GM19035 (cell line): ENCODE measurements around the gene CLOCK.

Experiments
- ATAC-seq: cut with Tn5 transposase; IDR thresholded peaks from one replicate; pipeline ENCODE4 v1.9.1; 2021; ENCODE audit not compliant: unreplicated experiment

The CLOCK gene

GRCh38 chr4:55545151-55545550, 1.6 kb downstream of the CLOCK start:
- no peak for ATAC-seq

GRCh38 chr4:55543858-55544257, 2.9 kb downstream of the CLOCK start:
- ATAC-seq: no peak

- ATAC-seq: no peak
Measured at GRCh38 chr4:55540271-55540670, 6.4 kb downstream of the CLOCK start.

GRCh38 chr4:55539658-55540057, 7.1 kb downstream of the CLOCK start:
- no peak for ATAC-seq

GRCh38 chr4:55538531-55538930, 8.2 kb downstream of the CLOCK start:
- no peak for ATAC-seq

GRCh38 chr4:55534306-55534705, 12.4 kb downstream of the CLOCK start:
- no peak for ATAC-seq

- no peak for ATAC-seq
Measured at GRCh38 chr4:55530691-55531090, 16.0 kb downstream of the CLOCK start.

GRCh38 chr4:55530167-55530566, 16.5 kb downstream of the CLOCK start:
- no peak for ATAC-seq

GRCh38 chr4:55528491-55528890, 18.2 kb downstream of the CLOCK start:
- ATAC-seq: no peak

- no peak for ATAC-seq
Measured at GRCh38 chr4:55524844-55525571, 21.7 kb downstream of the CLOCK start.

GRCh38 chr4:55518442-55518841, 28.3 kb downstream of the CLOCK start:
- ATAC-seq: no peak

GRCh38 chr4:55517526-55518229, 29.0 kb downstream of the CLOCK start:
- peak; percentile 70 for ATAC-seq

- ATAC-seq: no peak
Measured at GRCh38 chr4:55512922-55513571, 33.7 kb downstream of the CLOCK start.

- ATAC-seq: no peak
Measured at GRCh38 chr4:55512077-55512476, 34.6 kb downstream of the CLOCK start.

GRCh38 chr4:55510685-55511084, 36.0 kb downstream of the CLOCK start:
- no peak for ATAC-seq

- no peak for ATAC-seq
Measured at GRCh38 chr4:55509266-55509665, 37.4 kb downstream of the CLOCK start.

GRCh38 chr4:55507612-55508011, 39.1 kb downstream of the CLOCK start:
- no peak for ATAC-seq

GRCh38 chr4:55503169-55503568, 43.5 kb downstream of the CLOCK start:
- no peak for ATAC-seq

GRCh38 chr4:55500072-55500471, 46.6 kb downstream of the CLOCK start:
- ATAC-seq: peak; percentile 88

GRCh38 chr4:55499495-55499894, 47.2 kb downstream of the CLOCK start:
- no peak for ATAC-seq

GRCh38 chr4:55498051-55498450, 48.7 kb downstream of the CLOCK start:
- no peak for ATAC-seq

GRCh38 chr4:55491486-55491885, 55.2 kb downstream of the CLOCK start:
- ATAC-seq: no peak
